GM19372 (cell line): Measurements from ENCODE around the gene SH2D6.
"Not testable (repeated sequence)": the region's sequence is repeated elsewhere in the genome, so short reads cannot be mapped to it uniquely, and the experiment has no call there.

Experiments
- ATAC-seq: cut with Tn5 transposase; IDR thresholded peaks from one replicate; pipeline ENCODE4 v1.9.1; 2021; ENCODE audit warnings: mild to moderate bottlenecking, low read depth, moderate library complexity; ENCODE audit not compliant: unreplicated experiment

The SH2D6 gene

DNA sequence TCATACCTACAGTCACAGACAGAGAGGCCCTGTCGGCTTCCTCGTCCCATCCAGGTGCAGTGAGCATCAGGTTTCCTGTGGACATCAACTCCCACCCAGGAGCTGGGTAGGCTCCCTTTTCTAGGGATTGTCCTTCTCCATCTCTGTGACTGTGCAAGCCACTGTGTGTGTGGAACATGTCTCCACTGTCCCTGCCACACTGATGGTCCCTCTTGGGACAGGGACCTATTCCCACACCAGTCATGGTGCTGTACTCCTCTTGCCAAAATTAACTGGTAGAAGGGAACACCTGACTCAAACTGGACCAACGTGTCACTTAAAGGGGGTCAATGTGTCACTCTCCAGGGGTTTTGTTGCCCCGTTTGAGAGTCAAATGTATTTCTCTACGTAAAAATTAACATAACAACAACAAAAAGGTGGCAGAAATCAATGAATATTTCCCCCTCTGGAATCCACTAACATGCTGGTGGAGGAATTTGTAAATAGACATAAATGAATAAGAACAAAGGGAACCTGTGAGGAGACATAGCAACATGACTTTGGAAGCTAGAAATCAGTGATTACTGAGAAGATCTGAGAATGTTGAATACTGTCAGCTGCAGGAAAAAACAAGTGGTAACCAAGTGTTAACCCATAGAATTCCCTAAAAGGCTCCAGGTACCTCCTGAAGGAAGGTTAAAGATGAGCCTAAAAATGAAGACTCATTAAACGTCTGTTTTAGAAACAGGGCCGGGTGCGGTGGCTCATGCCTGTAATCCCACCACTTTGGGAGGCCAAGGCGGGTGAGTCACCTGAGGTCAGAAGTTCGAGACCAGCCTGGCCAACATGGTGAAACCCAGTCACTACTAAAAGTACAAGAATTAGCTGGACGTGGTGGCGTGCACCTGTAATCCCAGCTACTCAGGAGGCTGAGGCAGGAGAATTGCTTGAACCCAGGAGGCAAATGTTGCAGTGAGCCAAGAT, 40.4 kb downstream of the SH2D6 start:
- no peak for ATAC-seq

GRCh38 chr2:85459771-85460170, 41.3 kb downstream of the SH2D6 start:
- ATAC-seq = no peak

- ATAC-seq = no peak
Observed at GRCh38 chr2:85462322-85462721, 43.8 kb downstream of the SH2D6 start.

GRCh38 chr2:85468096-85468703, 49.7 kb downstream of the SH2D6 start:
- ATAC-seq = no peak

DNA sequence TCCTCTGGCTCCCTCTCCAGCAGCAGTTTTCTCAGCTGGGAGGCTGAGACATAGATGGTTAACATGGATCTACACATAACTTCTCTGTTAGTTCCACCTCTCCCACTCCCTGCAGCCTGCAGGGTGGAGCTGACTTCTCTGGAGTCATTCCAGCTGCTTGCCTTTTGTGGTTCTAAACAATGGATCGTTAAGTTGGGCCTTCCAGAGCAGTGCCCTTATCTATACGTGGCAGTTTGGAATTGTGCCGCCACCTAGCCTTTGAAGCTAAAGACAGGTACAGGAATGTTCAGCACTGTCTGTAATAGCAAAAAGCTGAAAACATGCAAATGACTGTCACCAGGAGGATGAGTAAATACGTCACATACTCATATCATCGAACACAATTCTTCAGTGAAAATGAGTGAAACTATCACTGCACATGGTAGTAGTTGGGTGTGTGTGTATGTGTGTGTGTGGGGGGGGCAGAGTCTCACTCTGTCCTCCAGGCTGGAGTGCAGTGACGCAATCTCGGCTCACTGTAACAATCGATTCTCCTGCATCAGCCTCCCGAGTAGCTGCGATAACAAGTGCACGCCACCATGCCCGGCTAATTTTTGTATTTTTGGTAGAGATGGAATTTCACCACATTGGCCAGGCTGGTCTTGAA, 50.3 kb downstream of the SH2D6 start:
- ATAC-seq = no peak

DNA sequence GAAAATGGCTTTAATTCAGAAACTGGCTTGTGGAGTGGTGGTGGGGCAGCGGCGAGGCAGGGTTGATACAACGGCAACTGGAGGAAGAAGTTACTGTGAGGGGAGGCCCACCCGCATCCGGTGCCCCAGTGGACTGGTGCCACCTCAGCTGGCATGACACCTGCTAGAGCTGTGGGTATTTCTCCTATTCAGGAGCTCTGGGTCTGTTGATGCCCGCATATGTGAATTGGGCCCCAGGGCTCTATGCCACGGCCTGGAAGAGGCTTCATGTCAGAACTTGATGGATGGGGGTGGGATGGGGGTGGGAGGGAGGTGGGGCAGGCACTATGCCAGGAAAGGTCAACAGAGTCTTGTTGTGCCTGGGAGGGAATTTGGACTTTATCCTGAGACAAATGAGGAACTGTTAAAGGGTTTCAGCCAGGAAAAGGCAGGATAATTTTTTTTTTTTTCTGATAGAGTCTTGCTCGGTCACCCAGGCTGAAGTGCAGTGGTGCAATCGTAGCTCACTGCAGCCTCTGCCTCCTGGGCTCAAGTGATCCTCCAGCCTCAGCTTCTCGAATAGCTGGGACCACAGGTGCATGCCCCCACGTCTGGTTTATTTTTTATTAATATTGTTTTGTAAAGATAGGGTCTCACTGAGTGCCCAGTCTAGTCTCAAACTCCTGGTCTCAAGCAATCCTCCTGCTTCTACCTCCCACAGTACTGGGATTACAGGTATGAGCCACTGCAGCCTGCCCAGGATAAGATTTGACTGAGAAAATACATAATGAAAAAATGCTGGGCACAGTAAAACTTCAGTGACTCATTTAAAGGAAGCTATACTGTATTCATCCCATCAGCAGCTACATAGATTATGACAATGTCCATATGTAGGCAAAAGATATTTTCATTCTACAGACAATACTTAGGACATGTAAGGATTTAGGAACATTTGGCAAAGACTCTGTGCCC, 52.6 kb downstream of the SH2D6 start:
- no peak for ATAC-seq

GRCh38 chr2:85472261-85472660, 53.7 kb downstream of the SH2D6 start:
- no peak for ATAC-seq

DNA sequence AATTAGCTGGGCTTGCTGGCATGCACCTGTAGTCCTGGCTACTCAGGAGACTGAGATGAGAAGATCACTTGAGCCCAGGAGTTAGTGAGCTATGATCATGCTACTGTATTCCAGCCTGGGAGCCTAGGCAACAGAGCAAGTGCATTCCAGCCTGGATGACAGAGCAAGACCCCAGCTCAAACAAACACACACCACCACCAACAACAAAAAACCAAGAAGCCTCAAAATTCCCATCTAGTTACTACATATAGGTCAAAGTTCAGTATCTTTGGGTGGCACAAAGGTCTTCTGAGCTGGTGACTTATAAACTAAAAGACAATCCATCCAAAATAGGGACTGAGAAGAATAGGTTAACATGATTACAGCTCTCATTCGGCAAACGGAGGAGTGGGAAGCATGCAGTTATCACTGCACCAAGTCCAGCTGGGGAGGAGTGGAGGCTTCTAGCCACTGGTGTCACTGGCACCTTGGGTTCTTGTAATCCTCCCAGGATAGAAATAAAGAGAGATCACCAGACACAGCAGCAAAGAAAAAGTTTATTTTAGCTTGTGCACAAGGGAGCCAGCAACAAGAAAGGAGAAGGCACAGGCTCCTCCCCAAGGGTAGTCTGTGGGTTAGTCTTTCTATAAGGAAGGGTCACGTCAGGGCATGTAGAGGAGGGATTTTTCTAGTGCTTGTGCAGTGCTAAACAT, 57.4 kb downstream of the SH2D6 start:
- ATAC-seq = no peak

DNA sequence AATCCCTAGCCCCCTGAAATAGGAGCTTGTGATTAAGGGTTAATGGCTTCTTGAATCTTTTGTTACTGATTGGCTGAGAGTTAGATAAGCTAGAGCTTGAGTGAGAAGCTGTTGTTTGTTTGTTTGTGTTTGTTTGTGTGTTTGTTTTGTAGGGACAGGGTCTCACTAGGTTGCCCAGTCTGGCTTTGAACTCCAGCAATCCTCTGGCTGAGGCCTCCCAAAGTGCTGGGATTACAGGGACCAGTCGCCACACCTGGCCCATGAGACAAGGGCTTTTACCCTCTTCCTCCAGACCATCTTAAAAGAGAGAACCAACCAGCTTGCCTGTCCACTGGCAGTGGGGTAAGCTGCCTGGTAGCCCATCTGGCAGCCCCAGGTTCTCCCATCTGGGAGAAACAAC, 58.1 kb downstream of the SH2D6 start:
- ATAC-seq = no peak

DNA sequence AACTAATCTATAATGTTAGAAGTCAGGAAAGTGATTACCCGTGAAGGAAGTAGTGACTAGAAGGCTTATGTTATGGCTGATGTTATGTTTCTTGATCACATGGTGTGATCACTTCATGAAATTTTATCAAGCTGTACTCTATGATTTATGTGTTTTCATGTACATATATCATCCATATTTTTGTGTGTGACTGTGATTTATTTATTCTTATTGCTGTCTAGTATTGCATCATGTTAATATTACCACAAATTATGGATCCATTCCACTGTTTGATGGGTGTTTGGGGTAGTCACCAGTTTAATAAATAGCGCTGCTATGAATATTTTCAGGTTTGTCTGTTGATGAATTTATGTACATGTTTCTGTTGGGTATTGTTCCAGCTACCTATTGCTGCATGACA, 59.4 kb downstream of the SH2D6 start:
- ATAC-seq = no peak

- ATAC-seq = no peak
Observed at GRCh38 chr2:85481818-85482777, 63.6 kb downstream of the SH2D6 start.

- not testable (repeated sequence) for ATAC-seq
Observed at GRCh38 chr2:85484615-85485014, 66.1 kb downstream of the SH2D6 start.

DNA sequence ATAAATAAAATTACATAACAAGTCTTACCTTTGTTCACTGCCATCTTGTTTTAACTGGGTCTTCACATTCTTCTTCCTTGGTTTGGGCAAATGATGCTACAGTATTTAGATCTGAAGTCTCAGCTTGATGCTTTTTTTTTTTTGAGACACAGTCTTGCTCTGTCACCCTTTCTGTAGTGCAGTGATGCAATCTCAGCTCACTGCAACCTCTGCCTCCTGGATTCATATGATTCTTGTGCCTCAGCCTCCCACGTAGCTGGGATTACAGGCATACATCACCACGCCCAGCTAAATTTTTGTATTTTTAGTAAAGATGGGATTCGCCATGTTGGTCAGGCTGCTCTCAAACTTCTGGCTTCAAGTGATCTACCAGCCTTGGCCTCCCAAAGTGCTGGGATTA, 67.3 kb downstream of the SH2D6 start:
- no peak for ATAC-seq
